ENCODE measurements around the gene L3MBTL4.

GRCh38 chr18:6058941-6059340 lies 355.8 kb downstream of the L3MBTL4 start:
- TF ChIP-seq, protein P1, sequence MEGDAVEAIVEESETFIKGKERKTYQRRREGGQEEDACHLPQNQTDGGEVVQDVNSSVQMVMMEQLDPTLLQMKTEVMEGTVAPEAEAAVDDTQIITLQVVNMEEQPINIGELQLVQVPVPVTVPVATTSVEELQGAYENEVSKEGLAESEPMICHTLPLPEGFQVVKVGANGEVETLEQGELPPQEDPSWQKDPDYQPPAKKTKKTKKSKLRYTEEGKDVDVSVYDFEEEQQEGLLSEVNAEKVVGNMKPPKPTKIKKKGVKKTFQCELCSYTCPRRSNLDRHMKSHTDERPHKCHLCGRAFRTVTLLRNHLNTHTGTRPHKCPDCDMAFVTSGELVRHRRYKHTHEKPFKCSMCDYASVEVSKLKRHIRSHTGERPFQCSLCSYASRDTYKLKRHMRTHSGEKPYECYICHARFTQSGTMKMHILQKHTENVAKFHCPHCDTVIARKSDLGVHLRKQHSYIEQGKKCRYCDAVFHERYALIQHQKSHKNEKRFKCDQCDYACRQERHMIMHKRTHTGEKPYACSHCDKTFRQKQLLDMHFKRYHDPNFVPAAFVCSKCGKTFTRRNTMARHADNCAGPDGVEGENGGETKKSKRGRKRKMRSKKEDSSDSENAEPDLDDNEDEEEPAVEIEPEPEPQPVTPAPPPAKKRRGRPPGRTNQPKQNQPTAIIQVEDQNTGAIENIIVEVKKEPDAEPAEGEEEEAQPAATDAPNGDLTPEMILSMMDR (conservative IDR thresholded peaks at IDR 0.05; ENCODE audit: low read length), result no peak
- no peak for TF ChIP-seq EZH2phosphoT487 (IDR thresholded peaks at IDR 0.05; ENCODE audit: borderline replicate concordance, low read depth, low read length)
